Activated T-cell treated with anti-CD3 and anti-CD28 coated beads for 4 hours (primary cell): ENCODE data around the gene DOK7.

Experiments used
- DNase-seq: peaks from one replicate; pipeline ENCODE4 v3.0.0-alpha.2; 2020

DOK7 gene

GRCh38 chr4:3429651-3430050, 33.5 kb upstream of the DOK7 start:
- DNase-seq, result no peak

- no peak for DNase-seq
Observed at GRCh38 chr4:3430524-3430923, 32.6 kb upstream of the DOK7 start.

GRCh38 chr4:3431446-3431993, 31.6 kb upstream of the DOK7 start:
- no peak for DNase-seq

- DNase-seq, result no peak
Observed at GRCh38 chr4:3432381-3432790, 30.7 kb upstream of the DOK7 start.

- no peak for DNase-seq
Observed at GRCh38 chr4:3433138-3433869, 29.8 kb upstream of the DOK7 start.

GRCh38 chr4:3434881-3435685, 28.0 kb upstream of the DOK7 start:
- DNase-seq, result no peak

- DNase-seq, result no peak
Observed at GRCh38 chr4:3435686-3435956, 27.5 kb upstream of the DOK7 start.

GRCh38 chr4:3436048-3436797, 26.9 kb upstream of the DOK7 start:
- no peak for DNase-seq

GRCh38 chr4:3436798-3437581, 26.1 kb upstream of the DOK7 start:
- no peak for DNase-seq

- no peak for DNase-seq
Observed at GRCh38 chr4:3437582-3437936, 25.5 kb upstream of the DOK7 start.

- no peak for DNase-seq
Observed at GRCh38 chr4:3437998-3438846, 24.9 kb upstream of the DOK7 start.

- no peak for DNase-seq
Observed at GRCh38 chr4:3438847-3439180, 24.3 kb upstream of the DOK7 start.

GRCh38 chr4:3439391-3439790, 23.7 kb upstream of the DOK7 start:
- no peak for DNase-seq

- DNase-seq, result no peak
Observed at GRCh38 chr4:3440011-3440410, 23.1 kb upstream of the DOK7 start.

GRCh38 chr4:3440979-3441500, 22.1 kb upstream of the DOK7 start:
- no peak for DNase-seq

GRCh38 chr4:3441501-3442459, 21.3 kb upstream of the DOK7 start, which contains the start of gene HGFAC:
HGFAC (plus strand) TSS chr4:3441968; CDS start chr4:3442002, 34 bp downstream.
- DNase-seq, result no peak

GRCh38 chr4:3442460-3442958, 20.6 kb upstream of the DOK7 start:
- no peak for DNase-seq

- peak; percentile 51 for DNase-seq
Observed at GRCh38 chr4:3442959-3443749, 20.0 kb upstream of the DOK7 start.

GRCh38 chr4:3443750-3444309, 19.3 kb upstream of the DOK7 start:
- no peak for DNase-seq
